PC-3 (cell line): ENCODE data around the gene CCR1. TPM values are rescaled to one million over a fixed set of nuclear protein-coding genes. Genes with fewer than 3 reads are reported as not detected.

Experiments
- ATAC-seq: fragments of 200-7000 bp; cut with Tn5 transposase; 2 replicates; pipeline ENCODE4 v1.9.1; 2020; ENCODE audit warnings: mild to moderate bottlenecking, moderate library complexity
- BruUV-seq: library from RNA; stranded (reverse); fragments of 400-500 nt; replicated peaks from 2 replicates; lab custom pipeline; 2021; lab: Mats Ljungman, UMichigan
- CTCF ChIA-PET: fragments of 300-600 bp; sonication (Branson Sonifier 250); formaldehyde crosslinking; loops from one replicate; lab custom pipeline; 2022; ENCODE audit warnings: antibody characterized with exemption; lab: Charles Lee
- POLR2A ChIA-PET: fragments of 300-600 bp; sonication (Branson Sonifier 250); formaldehyde crosslinking; loops from one replicate; lab custom pipeline; 2022; ENCODE audit warnings: antibody characterized with exemption; ENCODE audit not compliant: unreplicated experiment; lab: Charles Lee
- DNase-seq: peaks from one replicate; pipeline ENCODE4 v3.0.0-alpha.2; 2015
- H2AFZ ChIP-seq: fragments of 300-600 bp; sonication (generic); 2 replicates; pipeline ENCODE4 v1.6.0; 2016; ENCODE audit warnings: antibody characterized with exemption, low read length
- H3F3A ChIP-seq: fragments of 300-600 bp; sonication (generic); one replicate; pipeline ENCODE4 v1.6.0; 2017; ENCODE audit warnings: antibody characterized with exemption, low read length, control low read depth, mild to moderate bottlenecking; ENCODE audit not compliant: unreplicated experiment
- H3K27ac ChIP-seq: fragments of 300-600 bp; sonication (generic); 2 replicates; pipeline ENCODE4 v1.5.1; 2016; ENCODE audit warnings: mild to moderate bottlenecking, low read length
- H3K27me3 ChIP-seq: fragments of 300-600 bp; sonication (generic); 2 replicates; pipeline ENCODE4 v1.6.1; 2016; ENCODE audit warnings: low read length, mixed read lengths
- H3K36me3 ChIP-seq: fragments of 300-600 bp; sonication (generic); 2 replicates; pipeline ENCODE4 v1.6.1; 2016; ENCODE audit warnings: low read depth, mixed run types, low read length, mixed read lengths
- H3K4me1 ChIP-seq: fragments of 300-600 bp; sonication (generic); 2 replicates; pipeline ENCODE4 v1.5.1; 2016; ENCODE audit warnings: low read length; ENCODE audit not compliant: insufficient read depth
- H3K4me2 ChIP-seq: fragments of 300-600 bp; sonication (generic); 2 replicates; pipeline ENCODE4 v1.6.0; 2016; ENCODE audit warnings: low read length
- H3K4me3 ChIP-seq: fragments of 300-600 bp; sonication (generic); 2 replicates; pipeline ENCODE4 v1.5.1; 2016; ENCODE audit warnings: mild to moderate bottlenecking, low read length, mixed read lengths
- H3K79me2 ChIP-seq: fragments of 300-600 bp; sonication (generic); 2 replicates; pipeline ENCODE4 v1.6.1; 2017; ENCODE audit warnings: low read length, mixed read lengths
- H3K9ac ChIP-seq: fragments of 300-600 bp; sonication (generic); 2 replicates; pipeline ENCODE4 v1.6.0; 2016; ENCODE audit warnings: mild to moderate bottlenecking, low read length
- H3K9me2 ChIP-seq: fragments of 300-600 bp; sonication (generic); replicated peaks from 2 replicates; pipeline ENCODE4 v1.6.1; 2016; ENCODE audit warnings: mixed run types, low read length, mixed read lengths
- H3K9me3 ChIP-seq: fragments of 300-600 bp; sonication (generic); 2 replicates; pipeline ENCODE4 v1.6.1; 2016; ENCODE audit warnings: low read length, mixed read lengths
- H4K20me1 ChIP-seq: fragments of 300-600 bp; sonication (generic); 2 replicates; pipeline ENCODE4 v1.6.1; 2016; ENCODE audit warnings: low read length, mixed read lengths
- CTCF ChIP-seq: fragments of 300-600 bp; sonication (generic); conservative IDR thresholded peaks from 2 replicates; pipeline ENCODE4 v1.5.1; 2017; ENCODE audit warnings: antibody characterized with exemption, low read depth, mild to moderate bottlenecking, low read length
- EZH2 ChIP-seq: fragments of 300-600 bp; sonication (generic); IDR thresholded peaks from one replicate; pipeline ENCODE4 v1.6.1; 2017; ENCODE audit warnings: antibody characterized with exemption, mild to moderate bottlenecking, low read length; ENCODE audit not compliant: unreplicated experiment
- EZH2phosphoT487 ChIP-seq: fragments of 300-600 bp; sonication (generic); IDR thresholded peaks from 2 replicates; pipeline ENCODE4 v1.6.1; 2018; ENCODE audit warnings: mild to moderate bottlenecking, antibody characterized with exemption, low read length, borderline replicate concordance
- intact Hi-C: fragments of 100-400 bp; cut with micrococcal nuclease; formaldehyde crosslinking; loops from 2 replicates; pipeline ENCODE4 v1.9.0; 2023
- total RNA-seq: library from RNA; depleted of rRNA; stranded (reverse); fragments of >200 nt; gene quantifications from 2 replicates; pipeline ENCODE4 v1.2.3, GENCODE V29; 2014

Gene CCR1
- total RNA-seq, 1 experiment from 2014 or later = 0.15 TPM

DNA sequence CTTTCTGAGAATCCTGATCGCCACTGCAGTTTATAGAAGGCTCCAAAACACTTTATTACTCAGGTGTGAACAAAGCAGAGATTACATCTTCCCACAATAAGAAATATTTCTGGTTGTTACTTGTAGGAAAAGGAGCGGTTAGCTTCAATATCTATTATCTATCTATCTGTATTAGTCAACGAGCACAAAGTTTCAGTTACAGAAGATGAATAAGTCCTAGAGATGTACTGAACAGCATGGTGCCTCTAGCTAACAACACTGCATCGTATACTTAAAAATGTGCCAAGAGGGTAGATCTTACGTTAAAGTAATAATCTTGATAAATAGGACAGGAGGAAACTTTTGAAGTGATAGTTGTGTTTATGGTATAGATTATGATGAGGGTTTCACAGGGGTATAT is 23.2 kb upstream of the CCR1 start:
- H3K4me2 ChIP-seq = no peak overlapping the region
- no peak for TF ChIP-seq EZH2phosphoT487
- H3K4me3 ChIP-seq = no peak overlapping the region
- H3K79me2 ChIP-seq = no peaks in the 10 kb centered on the region
- no peaks in the 10 kb centered on the region; the same call in 1 of the 2 replicates for H3K36me3 ChIP-seq
- 0 out of 2 replicates have a peak, but pooled peaks cover 6% of the 10 kb centered on the region for H3K9me2 ChIP-seq
- CTCF ChIA-PET = no interaction called here
- peaks cover 2% of the 10 kb centered on the region; the same call in 1 of the 2 replicates for H3K9me3 ChIP-seq
- DNase-seq (no peak), ATAC-seq (no peak)
- intact Hi-C loops = no loop called here
- BruUV-seq = no TSS peak
- H3K27ac ChIP-seq = no peak overlapping the region
- POLR2A ChIA-PET = no interaction called here
- H2AFZ ChIP-seq = no peak overlapping the region
- H3F3A ChIP-seq = no peaks in the 10 kb centered on the region
- H3K27me3 ChIP-seq = no peaks in the 10 kb centered on the region
- H3K9ac ChIP-seq = no peak overlapping the region
- H4K20me1 ChIP-seq = no peaks in the 10 kb centered on the region
- peaks cover 14% of the 10 kb centered on the region for H3K4me1 ChIP-seq

GRCh38 chr3:46228260-46229242 is 20.4 kb upstream of the CCR1 start:
- H3K4me3 ChIP-seq = no peak overlapping the region
- DNase-seq (peak; percentile 87), ATAC-seq (peak; percentile 68)
- ChIA-PET CTCF (interaction anchor here (0.7 kb wide), 1 partner anchor 63 kb away, joined by 4 read pairs; no protein-coding TSS in a partner anchor), POLR2A (no interaction called here)
- H3K4me2 ChIP-seq = peak overlapping the region; percentile 26
- H3K27ac ChIP-seq = no peak overlapping the region
- TF ChIP-seq EZH2phosphoT487 (no peak), CTCF (0 out of 2 replicates have a peak, but pooled peaks have one; percentile 26), EZH2 (no peak)
- BruUV-seq = no TSS peak
- no peaks in the 10 kb centered on the region for H3K27me3 ChIP-seq
- no peaks in the 10 kb centered on the region for H3K9me2 ChIP-seq
- peaks cover 14% of the 10 kb centered on the region for H3K4me1 ChIP-seq
- intact Hi-C loops = loop anchor here (5.0 kb wide), 1 partner anchor 139 kb away; no protein-coding TSS in a partner anchor
- H3K36me3 ChIP-seq = no peaks in the 10 kb centered on the region; the same call in 1 of the 2 replicates
- no peaks in the 10 kb centered on the region for H3K79me2 ChIP-seq
- H3K9me3 ChIP-seq = peaks cover 8% of the 10 kb centered on the region; the same call in 1 of the 2 replicates
- no peak overlapping the region for H3K9ac ChIP-seq
- no peaks in the 10 kb centered on the region for H4K20me1 ChIP-seq
- no peaks in the 10 kb centered on the region for H3F3A ChIP-seq
- no peak overlapping the region for H2AFZ ChIP-seq

DNA sequence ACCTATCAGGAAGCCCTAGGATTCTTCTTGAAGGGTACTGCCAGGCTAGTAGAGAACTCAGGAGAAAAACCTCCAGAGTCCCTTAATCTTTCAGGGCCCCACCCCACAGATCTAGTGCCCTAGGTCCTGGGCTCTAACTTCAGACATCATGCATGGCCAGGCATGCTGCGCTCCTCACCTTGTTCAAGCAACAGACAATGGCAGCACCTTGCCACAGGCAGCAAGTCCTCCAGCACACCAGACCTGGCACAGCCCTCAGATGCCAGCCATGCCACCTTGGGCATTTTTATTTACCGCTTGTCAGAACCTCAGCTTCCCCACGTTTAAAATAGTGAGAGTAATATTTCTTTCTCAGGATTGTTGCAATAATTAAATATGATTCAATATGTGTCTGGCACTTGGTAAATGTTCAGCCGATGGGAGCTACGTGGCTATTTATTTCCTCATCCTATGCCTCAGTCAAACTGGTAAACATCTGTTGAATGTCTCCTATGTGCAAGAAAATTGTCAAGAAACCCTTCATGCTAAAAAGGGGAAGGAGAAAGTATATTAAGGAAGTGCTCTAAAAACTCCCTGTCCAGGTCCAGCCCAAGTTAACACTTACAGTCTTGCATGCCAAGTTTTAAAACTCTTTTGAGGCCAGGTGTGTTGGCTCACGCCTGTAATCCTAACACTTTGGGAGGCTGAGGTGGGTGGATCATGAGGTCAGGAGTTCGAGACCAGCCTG is 14.5 kb upstream of the CCR1 start:
- intact Hi-C loops = no loop called here
- no peak for TF ChIP-seq EZH2phosphoT487
- TF ChIP-seq CTCF = no peak
- no peak for TF ChIP-seq EZH2
- ATAC-seq = no peak

More for the DNA sequence above, 14.5 kb upstream of the CCR1 start:
- no peaks in the 10 kb centered on the region for H3K79me2 ChIP-seq
- no peak overlapping the region for H3K4me3 ChIP-seq
- CTCF ChIA-PET = no interaction called here
- H3K4me1 ChIP-seq = peaks cover under 1% of the 10 kb centered on the region; the same call in 1 of the 2 replicates
- H3K9ac ChIP-seq = no peak overlapping the region
- DNase-seq = no peak
- no TSS peak for BruUV-seq
- no peaks in the 10 kb centered on the region; the same call in 1 of the 2 replicates for H3K36me3 ChIP-seq
- H3K27me3 ChIP-seq = no peaks in the 10 kb centered on the region
- no peak overlapping the region for H2AFZ ChIP-seq
- peaks cover 8% of the 10 kb centered on the region; the same call in 1 of the 2 replicates for H3K9me3 ChIP-seq
- H3F3A ChIP-seq = no peaks in the 10 kb centered on the region
- no peak overlapping the region for H3K4me2 ChIP-seq
- POLR2A ChIA-PET = no interaction called here
- H3K9me2 ChIP-seq = no peaks in the 10 kb centered on the region
- no peak overlapping the region for H3K27ac ChIP-seq
- no peaks in the 10 kb centered on the region for H4K20me1 ChIP-seq
